Measurements from ENCODE around the gene SAT1. TPM values are rescaled to one million over a fixed set of nuclear protein-coding genes. Genes with fewer than 3 reads are reported as not detected.

The SAT1 gene
- total and polyA plus RNA-seq, 2 of the 13 experiments (the other 11 are each of a cell fraction or from before 2014, with no cell fraction given), result 216 to 1,243 TPM

DNA sequence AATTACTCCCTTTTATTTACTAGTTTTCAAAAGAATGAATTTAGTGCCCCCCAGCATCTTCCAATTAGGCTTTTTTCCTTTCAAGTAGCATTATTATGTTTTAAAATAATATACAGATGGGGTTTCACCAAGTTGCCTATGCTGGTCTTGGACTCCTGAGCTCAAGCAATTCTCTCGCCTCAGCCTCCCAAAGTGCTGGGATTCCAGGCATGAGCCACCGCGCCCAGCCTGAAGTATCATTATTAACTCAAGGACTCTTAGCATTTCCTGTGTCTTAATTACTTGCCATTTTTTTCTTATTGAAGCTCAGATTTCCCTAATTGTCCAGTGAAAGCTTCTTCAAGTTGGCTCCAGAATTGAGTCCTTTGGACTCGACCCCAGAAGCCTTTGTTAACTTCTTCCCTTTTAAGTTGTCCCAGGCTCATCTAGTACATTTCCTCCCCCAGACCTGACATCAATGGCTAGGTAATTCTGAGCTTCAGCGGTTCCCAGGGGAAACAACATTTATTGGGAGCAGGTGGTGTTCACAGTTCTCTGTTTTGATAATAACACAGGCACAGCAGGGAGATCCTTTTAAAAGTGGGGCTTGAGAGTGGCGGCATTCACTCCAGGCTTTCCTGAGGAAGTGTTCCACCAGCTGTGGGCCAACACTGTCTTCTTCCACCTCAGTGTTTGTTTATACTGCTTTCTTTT, 10.0 kb downstream of the SAT1 start:
- Histone ChIP-seq H3K27ac (ENCODE audit: extremely low read length, insufficient read depth, low read length) (no peak overlapping the region), H3K9ac (ENCODE audit: insufficient read depth, low read depth, low read length) (no peak overlapping the region), H3K79me2 (ENCODE audit: insufficient read depth, low read length) (no peaks in the 10 kb centered on the region), H2AFZ (ENCODE audit: low read length) (no peak overlapping the region), H4K20me1 (ENCODE audit: insufficient read depth, low read length) (no peaks in the 10 kb centered on the region), H3K36me3 (replicated peaks in 1 of 2; ENCODE audit: control insufficient read depth in 1 of 2, insufficient read depth in 2 of 2, low read length in 2 of 2) (no peaks in the 10 kb centered on the region), H3K4me3 (replicated peaks in 1 of 3; ENCODE audit: insufficient read depth in 1 of 3, low read depth in 2 of 3, low read length in 3 of 3) (no peak overlapping the region), H3K27me3 (ENCODE audit: control insufficient read depth in 1 of 2, insufficient read depth in 2 of 2, low read length in 2 of 2) (no peaks in the 10 kb centered on the region), H3K4me1 (ENCODE audit: insufficient read depth, low read length) (peaks cover 19% of the 10 kb centered on the region), H3K9me3 (ENCODE audit: low read length) (no peaks in the 10 kb centered on the region), H3K4me2 (ENCODE audit: low read depth, low read length) (no peak overlapping the region)
- no TSS peak for BruUV-seq (replicated peaks)
- intact Hi-C loops (cut with micrococcal nuclease; ENCODE audit: unreplicated experiment) (no loop called here), in situ Hi-C loops (cut with HindIII; ENCODE audit: extremely low pct_ligation_motif_present, low pct_unique_long_range_greater_than_20kb) (no loop called here)
- POLR2A ChIA-PET, result no interaction called here
- 80% methylated on average over 6 of the region's 6 CpGs for WGBS (ENCODE audit: low lambda C conversion rate)
- ATAC-seq, result no peak
- TF ChIP-seq ZNF10 (CRISPR knock-in tag; IDR thresholded peaks at IDR 0.05; ENCODE audit: borderline replicate concordance, low read depth), result no peak
- TF ChIP-seq, protein P1, sequence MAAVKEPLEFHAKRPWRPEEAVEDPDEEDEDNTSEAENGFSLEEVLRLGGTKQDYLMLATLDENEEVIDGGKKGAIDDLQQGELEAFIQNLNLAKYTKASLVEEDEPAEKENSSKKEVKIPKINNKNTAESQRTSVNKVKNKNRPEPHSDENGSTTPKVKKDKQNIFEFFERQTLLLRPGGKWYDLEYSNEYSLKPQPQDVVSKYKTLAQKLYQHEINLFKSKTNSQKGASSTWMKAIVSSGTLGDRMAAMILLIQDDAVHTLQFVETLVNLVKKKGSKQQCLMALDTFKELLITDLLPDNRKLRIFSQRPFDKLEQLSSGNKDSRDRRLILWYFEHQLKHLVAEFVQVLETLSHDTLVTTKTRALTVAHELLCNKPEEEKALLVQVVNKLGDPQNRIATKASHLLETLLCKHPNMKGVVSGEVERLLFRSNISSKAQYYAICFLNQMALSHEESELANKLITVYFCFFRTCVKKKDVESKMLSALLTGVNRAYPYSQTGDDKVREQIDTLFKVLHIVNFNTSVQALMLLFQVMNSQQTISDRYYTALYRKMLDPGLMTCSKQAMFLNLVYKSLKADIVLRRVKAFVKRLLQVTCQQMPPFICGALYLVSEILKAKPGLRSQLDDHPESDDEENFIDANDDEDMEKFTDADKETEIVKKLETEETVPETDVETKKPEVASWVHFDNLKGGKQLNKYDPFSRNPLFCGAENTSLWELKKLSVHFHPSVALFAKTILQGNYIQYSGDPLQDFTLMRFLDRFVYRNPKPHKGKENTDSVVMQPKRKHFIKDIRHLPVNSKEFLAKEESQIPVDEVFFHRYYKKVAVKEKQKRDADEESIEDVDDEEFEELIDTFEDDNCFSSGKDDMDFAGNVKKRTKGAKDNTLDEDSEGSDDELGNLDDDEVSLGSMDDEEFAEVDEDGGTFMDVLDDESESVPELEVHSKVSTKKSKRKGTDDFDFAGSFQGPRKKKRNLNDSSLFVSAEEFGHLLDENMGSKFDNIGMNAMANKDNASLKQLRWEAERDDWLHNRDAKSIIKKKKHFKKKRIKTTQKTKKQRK (IDR thresholded peaks at IDR 0.05; ENCODE audit: low read length), result no peak
- no peak for FAIRE-seq
- DNase-seq (ENCODE audit: low spot score), result no peak
- CTCF ChIA-PET (ENCODE audit: low intra/inter-chr PET ratio, low total read pairs), result no interaction called here

DNA sequence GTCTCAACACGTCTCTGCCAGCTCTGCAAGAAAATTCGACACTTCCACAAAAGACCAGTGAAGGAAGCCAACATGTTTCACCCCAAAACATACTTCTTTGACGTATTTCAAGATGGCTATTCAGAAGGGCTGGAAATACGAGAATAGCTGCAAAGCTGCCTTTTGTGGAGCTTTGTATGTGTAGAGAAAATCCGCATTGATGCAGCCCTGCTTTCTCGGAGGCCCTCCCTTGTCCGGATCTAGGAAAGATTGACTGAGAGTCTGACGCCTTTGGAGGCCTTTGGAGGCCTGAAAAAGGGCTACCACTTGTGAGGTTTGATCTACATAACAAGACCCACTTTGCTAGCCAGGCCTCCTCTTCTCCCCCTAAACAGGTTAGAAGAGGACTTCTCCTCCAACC, 12.2 kb downstream of the SAT1 start:
- ATAC-seq (no peak), FAIRE-seq (no peak), DNase-seq (ENCODE audit: low spot score) (no peak)
- Histone ChIP-seq H3K36me3 (replicated peaks in 1 of 2; ENCODE audit: control insufficient read depth in 1 of 2, insufficient read depth in 2 of 2, low read length in 2 of 2) (no peaks in the 10 kb centered on the region), H3K9ac (ENCODE audit: insufficient read depth, low read depth, low read length) (no peak overlapping the region), H3K27ac (ENCODE audit: extremely low read length, insufficient read depth, low read length) (no peak overlapping the region), H3K4me2 (ENCODE audit: low read depth, low read length) (no peak overlapping the region), H3K4me1 (ENCODE audit: insufficient read depth, low read length) (0 out of 2 replicates have a peak, but pooled peaks cover 2% of the 10 kb centered on the region), H3K9me3 (ENCODE audit: low read length) (no peaks in the 10 kb centered on the region), H4K20me1 (ENCODE audit: insufficient read depth, low read length) (no peaks in the 10 kb centered on the region), H2AFZ (ENCODE audit: low read length) (no peak overlapping the region), H3K4me3 (replicated peaks in 1 of 3; ENCODE audit: insufficient read depth in 1 of 3, low read depth in 2 of 3, low read length in 3 of 3) (no peak overlapping the region), H3K27me3 (ENCODE audit: control insufficient read depth in 1 of 2, insufficient read depth in 2 of 2, low read length in 2 of 2) (no peaks in the 10 kb centered on the region), H3K79me2 (ENCODE audit: insufficient read depth, low read length) (no peaks in the 10 kb centered on the region)
- WGBS (ENCODE audit: low lambda C conversion rate), result 92% methylated on average over 8 of the region's 8 CpGs
- no TSS peak for BruUV-seq (replicated peaks)
- ChIA-PET CTCF (ENCODE audit: low intra/inter-chr PET ratio, low total read pairs) (no interaction called here), POLR2A (no interaction called here)
- intact Hi-C loops (cut with micrococcal nuclease; ENCODE audit: unreplicated experiment) (no loop called here), in situ Hi-C loops (cut with HindIII; ENCODE audit: extremely low pct_ligation_motif_present, low pct_unique_long_range_greater_than_20kb) (no loop called here)
- TF ChIP-seq, protein P2, sequence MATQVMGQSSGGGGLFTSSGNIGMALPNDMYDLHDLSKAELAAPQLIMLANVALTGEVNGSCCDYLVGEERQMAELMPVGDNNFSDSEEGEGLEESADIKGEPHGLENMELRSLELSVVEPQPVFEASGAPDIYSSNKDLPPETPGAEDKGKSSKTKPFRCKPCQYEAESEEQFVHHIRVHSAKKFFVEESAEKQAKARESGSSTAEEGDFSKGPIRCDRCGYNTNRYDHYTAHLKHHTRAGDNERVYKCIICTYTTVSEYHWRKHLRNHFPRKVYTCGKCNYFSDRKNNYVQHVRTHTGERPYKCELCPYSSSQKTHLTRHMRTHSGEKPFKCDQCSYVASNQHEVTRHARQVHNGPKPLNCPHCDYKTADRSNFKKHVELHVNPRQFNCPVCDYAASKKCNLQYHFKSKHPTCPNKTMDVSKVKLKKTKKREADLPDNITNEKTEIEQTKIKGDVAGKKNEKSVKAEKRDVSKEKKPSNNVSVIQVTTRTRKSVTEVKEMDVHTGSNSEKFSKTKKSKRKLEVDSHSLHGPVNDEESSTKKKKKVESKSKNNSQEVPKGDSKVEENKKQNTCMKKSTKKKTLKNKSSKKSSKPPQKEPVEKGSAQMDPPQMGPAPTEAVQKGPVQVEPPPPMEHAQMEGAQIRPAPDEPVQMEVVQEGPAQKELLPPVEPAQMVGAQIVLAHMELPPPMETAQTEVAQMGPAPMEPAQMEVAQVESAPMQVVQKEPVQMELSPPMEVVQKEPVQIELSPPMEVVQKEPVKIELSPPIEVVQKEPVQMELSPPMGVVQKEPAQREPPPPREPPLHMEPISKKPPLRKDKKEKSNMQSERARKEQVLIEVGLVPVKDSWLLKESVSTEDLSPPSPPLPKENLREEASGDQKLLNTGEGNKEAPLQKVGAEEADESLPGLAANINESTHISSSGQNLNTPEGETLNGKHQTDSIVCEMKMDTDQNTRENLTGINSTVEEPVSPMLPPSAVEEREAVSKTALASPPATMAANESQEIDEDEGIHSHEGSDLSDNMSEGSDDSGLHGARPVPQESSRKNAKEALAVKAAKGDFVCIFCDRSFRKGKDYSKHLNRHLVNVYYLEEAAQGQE (IDR thresholded peaks at IDR 0.05; ENCODE audit: borderline replicate concordance in 1 of 2, low read depth in 1 of 2, low read length in 2 of 2), result no peak
- no peak for TF ChIP-seq TCF12 (IDR thresholded peaks at IDR 0.05)
- no peak for TF ChIP-seq TCF12 (CRISPR knock-in tag; IDR thresholded peaks at IDR 0.05)
- TF ChIP-seq SOX5 (CRISPR knock-in tag; IDR thresholded peaks at IDR 0.05; ENCODE audit: borderline replicate concordance), result no peak
- TF ChIP-seq SRY (CRISPR knock-in tag; IDR thresholded peaks at IDR 0.05), result no peak
- no peak for TF ChIP-seq ZNF124 (CRISPR knock-in tag; IDR thresholded peaks at IDR 0.05)
- TF ChIP-seq PHF21A (CRISPR knock-in tag; IDR thresholded peaks at IDR 0.05), result no peak
- TF ChIP-seq ZNF780A (CRISPR knock-in tag; IDR thresholded peaks at IDR 0.05), result no peak

Data from HepG2 (cell line).